GM11168 (cell line): ENCODE results near the gene PPP1R15B.

Experiments used
- in situ Hi-C: fragments of 300-500 bp; cut with MboI; formaldehyde crosslinking; loops from one replicate; pipeline ENCODE4 v1.12.0; 2022; ENCODE audit warnings: low sequenced_read_pairs; ENCODE audit not compliant: unreplicated experiment

PPP1R15B gene

GRCh38 chr1:204445860-204446412 is 34.3 kb upstream of the PPP1R15B start:
- in situ Hi-C loops, result loop anchor here (5.0 kb wide), 1 partner anchor 56 kb away; no protein-coding TSS in a partner anchor

GRCh38 chr1:204443871-204444581 is 32.4 kb upstream of the PPP1R15B start:
- in situ Hi-C loops, result no loop called here

DNA sequence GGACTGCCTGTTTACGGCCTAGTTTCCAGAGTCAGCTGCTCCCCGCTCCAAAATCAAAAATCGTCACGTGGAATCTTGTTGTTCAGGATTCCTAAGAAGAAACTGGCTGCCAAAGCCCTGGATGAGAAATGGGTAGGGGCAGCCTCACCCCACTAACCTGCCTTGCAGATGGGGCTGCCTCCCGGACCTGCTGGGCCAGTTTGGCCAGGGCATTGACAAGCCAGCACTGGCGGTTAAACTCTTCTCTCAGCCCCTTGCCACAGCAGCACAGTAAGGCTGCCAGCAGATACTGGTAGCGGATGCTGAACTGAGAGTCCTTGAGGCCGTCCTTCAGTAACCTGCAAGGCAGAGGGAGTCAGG is 31.6 kb upstream of the PPP1R15B start:
- in situ Hi-C loops, result no loop called here

- in situ Hi-C loops, result no loop called here
Measured at GRCh38 chr1:204442376-204443259, 31.0 kb upstream of the PPP1R15B start.

GRCh38 chr1:204441558-204441957 is 29.9 kb upstream of the PPP1R15B start:
- in situ Hi-C loops, result no loop called here

DNA sequence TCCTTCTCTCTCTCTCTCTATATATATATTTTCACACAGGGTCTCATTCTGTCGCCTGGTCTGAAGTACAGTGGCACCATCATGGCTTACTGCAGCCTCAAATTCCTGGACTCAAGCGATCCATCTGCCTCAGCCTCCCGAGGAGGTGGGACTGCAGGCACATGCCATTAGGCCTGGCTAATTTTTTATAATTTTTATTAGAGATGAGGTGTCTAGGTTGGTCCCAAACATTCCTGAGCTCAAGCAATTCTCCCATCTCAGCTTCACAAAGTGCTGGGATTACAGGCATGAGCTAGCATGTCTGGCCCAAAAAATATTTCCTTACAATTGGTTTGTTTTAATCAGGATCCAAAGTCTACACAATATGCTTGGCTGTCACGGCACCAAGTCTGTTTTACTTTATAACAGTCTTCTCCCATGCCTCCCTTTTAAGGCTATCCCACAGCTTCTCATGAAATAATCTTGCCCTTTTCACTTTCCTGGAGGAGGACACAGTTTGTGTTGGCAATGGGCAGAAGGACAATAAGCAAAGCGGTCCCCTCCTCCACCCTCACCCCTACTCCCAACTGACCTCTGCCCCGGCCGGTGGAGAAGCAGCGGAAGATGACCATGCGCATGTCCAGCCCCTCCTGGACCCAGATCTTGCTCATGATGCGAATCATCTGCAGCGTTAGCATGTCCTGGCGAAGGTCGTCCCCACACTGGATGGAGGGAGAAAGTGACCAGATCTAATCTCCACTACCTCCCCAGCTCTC is 28.2 kb upstream of the PPP1R15B start:
- in situ Hi-C loops, result no loop called here

- in situ Hi-C loops, result no loop called here
Measured at GRCh38 chr1:204438628-204439027, 27.0 kb upstream of the PPP1R15B start.

- in situ Hi-C loops, result no loop called here
Measured at GRCh38 chr1:204437796-204438570, 26.4 kb upstream of the PPP1R15B start.

GRCh38 chr1:204435872-204436271 is 24.3 kb upstream of the PPP1R15B start:
- in situ Hi-C loops, result no loop called here

- in situ Hi-C loops, result no loop called here
Measured at GRCh38 chr1:204435381-204435831, 23.8 kb upstream of the PPP1R15B start.

DNA sequence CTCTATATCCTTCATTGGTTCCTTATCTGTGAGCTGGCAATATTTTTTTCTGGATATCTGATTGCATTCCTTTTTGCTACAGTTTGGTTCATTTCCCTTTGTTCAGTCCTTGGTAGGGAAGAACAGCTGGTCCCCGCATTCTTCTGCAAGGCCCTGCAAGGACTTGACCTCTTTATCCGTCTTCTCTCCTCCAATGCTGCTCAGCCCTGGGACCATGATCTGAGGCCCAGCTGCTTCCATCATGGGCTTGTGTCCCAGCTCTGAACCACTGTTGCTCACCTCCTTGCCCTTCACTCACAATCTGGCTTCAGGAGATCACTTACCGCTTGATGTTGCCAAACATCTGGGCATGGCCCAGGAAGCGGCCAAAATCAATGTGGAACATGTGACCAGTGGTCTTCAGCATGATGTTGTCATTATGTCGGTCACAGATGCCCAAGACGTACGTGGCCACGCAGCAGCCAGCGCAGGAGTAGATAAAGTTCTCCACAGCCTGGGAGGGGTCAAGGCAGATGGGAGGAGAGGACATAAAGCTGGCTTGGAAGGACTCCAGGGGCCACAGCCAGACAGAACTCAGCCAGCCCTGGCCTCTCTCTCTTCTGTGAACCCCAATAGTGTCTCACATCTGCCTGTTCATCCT is 22.6 kb upstream of the PPP1R15B start:
- in situ Hi-C loops, result no loop called here

DNA sequence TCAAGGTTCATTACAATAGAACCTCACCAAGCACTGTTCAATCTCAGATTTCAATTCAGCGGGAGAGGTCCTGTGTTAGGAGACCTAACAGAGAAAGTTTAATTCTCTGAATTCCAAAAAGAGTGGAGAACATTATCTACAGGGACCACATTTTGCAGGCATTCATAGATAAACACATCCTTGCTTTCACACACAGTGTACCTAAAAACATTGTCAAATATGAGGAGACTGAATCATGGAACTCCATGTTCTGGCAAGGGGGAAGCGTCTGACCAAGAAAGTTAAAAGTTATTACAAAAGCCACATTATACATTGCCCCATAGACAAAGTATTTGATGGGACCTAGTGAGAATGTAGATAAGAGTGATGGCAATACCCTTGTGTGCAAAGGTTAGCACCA is 21.1 kb upstream of the PPP1R15B start:
- in situ Hi-C loops, result no loop called here

DNA sequence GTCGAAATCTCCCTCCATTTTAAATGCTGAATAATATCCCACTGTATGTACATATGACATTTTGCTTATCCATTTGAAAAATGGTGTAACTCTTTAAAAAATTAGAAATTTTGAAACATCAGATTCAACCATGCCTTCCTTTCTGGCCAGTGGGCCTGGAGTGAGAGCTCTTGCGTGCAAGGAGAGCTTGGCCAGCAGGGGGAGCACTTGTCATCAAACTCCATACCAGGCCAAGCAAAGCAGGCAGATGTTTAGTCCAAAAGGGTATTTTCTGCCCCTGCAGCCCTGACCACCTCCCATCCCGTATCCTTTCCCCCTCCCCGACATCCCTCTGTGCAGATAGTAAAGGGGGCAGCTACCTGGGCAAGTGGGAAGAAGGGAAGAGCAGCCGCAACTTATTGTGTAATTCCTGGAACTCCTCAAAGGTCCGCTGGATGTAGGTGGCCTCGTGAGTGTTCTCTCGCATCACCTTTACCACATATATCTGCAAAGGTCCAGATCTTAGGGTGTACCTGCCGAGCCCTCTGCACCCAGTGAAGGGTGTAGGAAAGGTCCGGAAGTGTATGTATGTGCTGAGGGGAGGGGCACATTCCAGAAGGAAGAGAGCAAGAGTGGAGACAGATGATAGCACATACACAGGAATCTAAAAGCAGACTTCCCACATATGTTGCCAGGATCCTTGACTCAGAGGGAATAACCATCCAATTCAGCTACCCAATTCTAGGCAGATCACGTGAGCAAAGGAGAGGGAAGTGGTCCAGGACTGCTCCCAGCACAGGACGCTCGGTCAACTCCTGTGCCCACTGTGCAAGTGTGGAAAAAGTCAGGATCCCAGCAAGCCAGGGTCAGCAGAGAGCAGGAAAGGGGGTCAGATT is 19.9 kb upstream of the PPP1R15B start:
- in situ Hi-C loops, result no loop called here

DNA sequence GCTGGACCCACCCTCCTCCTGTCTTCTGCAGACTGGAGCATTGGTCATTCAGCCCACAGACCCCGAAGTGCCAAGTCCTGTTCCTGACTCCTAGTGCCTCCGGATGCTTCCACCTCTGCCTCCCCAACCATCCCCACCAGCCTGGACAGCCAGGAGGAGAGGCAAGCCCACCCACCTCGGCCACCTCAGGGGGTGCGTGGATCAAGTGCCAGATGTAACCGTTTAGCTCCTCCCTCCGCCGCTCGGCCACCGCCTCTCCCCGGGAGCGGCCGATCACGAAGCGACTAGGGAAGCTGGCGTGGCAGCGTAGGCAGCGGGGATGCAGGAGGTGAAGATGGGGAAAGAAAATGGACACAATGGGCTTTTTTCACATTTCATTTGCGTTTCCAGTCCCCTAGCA is 18.1 kb upstream of the PPP1R15B start:
- in situ Hi-C loops, result no loop called here

DNA sequence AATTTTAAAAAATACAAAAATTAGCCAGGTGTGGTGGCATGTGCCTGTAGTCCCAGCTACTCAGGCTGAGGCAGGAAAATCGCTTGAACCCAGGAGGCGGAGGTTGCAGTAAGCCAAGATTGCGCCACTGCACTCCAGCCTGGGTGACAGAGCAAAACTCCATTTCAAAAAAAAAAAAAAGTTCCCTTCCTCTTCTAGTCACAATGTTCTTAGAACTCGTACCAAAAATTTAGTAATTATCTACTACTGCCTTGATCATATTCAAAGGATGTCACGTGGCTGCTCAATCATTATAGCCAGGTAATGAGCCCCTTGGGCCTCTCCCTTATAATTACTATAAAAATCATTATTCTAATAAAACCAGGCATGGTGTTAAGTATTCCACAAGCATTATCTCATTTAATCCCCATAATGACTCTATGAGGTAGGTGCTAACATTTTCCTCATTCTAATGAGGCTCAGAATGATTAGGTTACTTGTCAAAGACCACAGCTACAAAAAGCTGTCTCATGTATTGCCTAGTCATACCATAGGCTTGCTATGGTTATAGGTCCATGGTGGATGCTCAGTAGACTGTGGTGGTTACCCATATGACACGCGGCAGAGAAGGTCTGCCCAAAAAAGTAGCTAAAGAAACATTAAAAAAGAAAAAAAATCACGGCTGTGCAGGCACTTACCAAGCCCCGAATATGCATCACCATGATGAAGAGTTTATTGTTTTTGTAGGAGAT is 15.5 kb upstream of the PPP1R15B start:
- in situ Hi-C loops, result no loop called here

DNA sequence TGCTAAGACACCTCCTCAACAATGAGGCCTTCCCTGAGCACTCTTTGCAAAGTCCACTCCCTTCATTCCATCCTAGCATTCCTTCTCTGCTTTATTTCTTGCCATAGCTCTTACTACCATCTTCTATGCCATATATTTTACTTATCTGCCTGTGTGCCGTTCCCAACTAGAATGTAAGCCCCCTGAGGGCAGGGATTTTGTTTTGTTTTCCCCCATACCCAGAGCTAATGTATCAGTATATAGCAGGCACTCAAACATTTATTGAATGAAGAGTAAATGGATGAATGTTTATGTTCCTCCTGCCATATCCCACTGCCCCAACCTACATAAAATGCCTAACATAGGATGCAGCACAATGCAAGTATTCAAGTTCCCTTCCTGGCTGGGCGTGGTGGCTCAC is 14.9 kb upstream of the PPP1R15B start:
- in situ Hi-C loops, result no loop called here

- in situ Hi-C loops, result no loop called here
Measured at GRCh38 chr1:204426035-204426436, 14.4 kb upstream of the PPP1R15B start.

DNA sequence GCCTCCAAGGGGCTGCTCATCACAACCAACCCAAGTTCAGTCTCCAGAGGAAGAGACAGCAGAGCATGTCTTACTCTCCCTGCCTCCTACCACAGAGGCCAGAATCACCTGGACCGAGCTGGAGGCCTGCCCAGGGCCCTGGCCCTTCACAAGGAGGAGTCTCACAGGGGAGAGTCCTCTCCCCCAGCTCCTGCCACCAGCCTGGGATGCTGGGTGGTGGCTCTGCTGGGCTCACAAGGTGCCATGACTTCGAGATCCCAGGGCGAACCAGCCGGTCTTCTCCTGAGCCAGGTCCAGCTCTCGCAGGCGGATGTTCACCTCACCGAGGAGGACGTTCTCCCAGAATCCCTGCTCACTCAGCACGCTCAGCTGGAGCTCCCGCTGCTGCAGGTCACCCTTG is 13.0 kb upstream of the PPP1R15B start:
- in situ Hi-C loops, result no loop called here
